GM18951 (cell line): ENCODE results near the gene TAF1.
"Not testable (repeated sequence)": the region's sequence is repeated elsewhere in the genome, so short reads cannot be mapped to it uniquely, and the experiment has no call there.

Experiments
- POLR2A ChIP-seq: IDR thresholded peaks from 4 replicates; pipeline ENCODE4 v1.6.1; 2011; ENCODE audit warnings: mild to moderate bottlenecking; ENCODE audit not compliant: insufficient read length, insufficient read depth; ENCODE audit errors: extremely low read depth
- in situ Hi-C: fragments of 300-500 bp; cut with MboI; formaldehyde crosslinking; loops from one replicate; pipeline ENCODE4 v1.12.0; 2022; ENCODE audit warnings: low sequenced_read_pairs, mixed read lengths, inconsistent platforms; ENCODE audit not compliant: unreplicated experiment

TAF1 gene

DNA sequence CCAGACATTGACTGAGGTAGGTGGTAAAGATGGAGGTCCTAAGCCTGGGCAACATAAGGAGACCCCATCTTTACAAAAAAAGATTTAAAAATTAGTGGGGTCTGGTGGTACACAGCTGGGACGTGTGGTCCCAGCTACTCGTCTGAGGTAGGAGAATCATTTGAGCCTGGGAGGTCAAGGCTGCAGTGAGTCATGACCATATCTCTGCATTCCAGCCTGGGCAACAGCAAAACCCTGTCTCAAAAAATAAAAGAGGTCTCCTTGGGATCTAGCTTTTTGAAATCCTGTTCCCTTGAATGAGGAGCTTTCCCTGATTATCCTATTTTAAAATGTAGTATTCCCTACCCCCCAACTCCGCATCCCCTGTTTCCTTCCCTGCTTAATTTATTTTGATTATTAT is 88.1 kb downstream of the TAF1 start:
- TF ChIP-seq POLR2A = no peak
- in situ Hi-C loops = no loop called here

DNA sequence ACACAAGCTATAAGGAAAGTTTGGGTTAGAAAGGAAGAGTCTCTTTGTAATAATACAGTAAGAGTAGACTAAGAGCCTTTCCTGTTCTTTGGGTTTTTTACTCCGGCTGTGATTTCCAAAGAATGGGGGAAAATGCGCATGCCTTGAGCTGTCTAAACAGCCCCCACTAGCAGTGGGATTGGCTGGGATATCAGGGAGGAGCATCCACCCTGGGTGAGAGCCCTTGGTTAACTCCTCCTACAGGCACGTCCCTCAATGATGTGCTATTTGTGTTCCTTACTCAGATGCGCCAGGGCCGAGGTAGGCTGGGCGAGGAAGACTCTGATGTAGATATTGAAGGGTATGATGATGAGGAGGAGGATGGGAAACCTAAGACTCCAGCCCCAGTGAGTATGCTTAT is 92.7 kb downstream of the TAF1 start:
- no peak for TF ChIP-seq POLR2A
- in situ Hi-C loops = no loop called here

GRCh38 chrX:71464968-71465367 is 98.8 kb downstream of the TAF1 start:
- in situ Hi-C loops = no loop called here
- TF ChIP-seq POLR2A = no peak

DNA sequence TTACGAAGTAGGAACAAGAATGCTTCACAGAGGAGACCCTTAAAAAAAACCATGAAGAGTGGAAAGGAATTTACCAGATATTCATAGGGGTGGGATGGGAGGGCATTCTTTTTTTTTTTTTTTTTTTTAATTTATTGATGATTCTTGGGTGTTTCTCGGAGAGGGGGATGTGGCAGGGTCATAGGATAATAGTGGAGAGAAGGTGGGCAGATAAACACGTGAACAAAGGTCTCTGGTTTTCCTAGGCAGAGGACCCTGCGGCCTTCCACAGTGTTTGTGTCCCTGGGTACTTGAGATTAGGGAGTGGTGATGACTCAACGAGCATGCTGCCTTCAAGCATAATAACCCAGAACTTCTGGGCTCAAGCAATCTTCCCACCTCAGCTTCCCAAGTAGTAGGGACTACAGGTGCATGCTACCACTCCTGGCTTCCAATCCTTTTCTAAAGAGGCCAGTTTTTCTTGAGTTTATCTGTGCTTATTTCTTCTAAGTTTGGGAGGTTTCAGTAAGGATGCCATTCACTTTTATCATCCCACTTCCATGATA is 100.9 kb downstream of the TAF1 start:
- no peak for TF ChIP-seq POLR2A
- in situ Hi-C loops = no loop called here

DNA sequence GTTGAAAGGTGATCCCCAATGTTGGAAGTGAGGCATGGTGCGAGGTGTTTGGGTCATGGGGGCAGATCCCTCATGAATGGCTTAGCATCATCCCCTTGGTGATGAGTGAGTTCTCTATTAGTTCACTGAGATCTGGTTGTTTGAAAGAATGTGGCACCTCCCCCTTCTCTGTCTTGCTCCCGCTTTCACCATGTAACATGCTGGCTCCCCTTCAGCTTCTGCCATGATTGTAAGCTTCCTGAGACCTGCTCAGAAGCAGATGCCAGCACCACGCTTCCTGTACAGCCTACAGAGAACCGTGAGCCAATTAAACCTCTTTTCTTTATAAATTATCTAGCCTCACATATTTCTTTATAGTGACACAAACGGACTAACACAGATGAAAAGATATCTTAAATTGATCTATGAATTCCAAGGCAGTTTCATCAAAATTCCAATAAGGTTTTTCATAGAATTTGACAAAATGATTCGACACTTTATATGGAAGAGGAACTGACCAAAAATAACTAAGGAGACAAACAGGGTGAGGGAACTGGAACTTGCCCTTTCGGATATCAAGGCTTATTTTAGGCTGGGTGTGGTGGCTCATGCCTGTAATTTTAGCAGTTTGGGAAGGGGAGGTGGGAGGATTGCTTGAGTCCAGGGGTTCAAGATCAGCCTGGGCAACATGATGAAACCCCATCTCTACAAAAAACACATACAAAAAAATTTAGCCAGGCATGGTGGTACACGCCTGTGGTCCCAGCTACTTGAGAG is 109.8 kb downstream of the TAF1 start:
- in situ Hi-C loops = no loop called here
- TF ChIP-seq POLR2A = no peak

DNA sequence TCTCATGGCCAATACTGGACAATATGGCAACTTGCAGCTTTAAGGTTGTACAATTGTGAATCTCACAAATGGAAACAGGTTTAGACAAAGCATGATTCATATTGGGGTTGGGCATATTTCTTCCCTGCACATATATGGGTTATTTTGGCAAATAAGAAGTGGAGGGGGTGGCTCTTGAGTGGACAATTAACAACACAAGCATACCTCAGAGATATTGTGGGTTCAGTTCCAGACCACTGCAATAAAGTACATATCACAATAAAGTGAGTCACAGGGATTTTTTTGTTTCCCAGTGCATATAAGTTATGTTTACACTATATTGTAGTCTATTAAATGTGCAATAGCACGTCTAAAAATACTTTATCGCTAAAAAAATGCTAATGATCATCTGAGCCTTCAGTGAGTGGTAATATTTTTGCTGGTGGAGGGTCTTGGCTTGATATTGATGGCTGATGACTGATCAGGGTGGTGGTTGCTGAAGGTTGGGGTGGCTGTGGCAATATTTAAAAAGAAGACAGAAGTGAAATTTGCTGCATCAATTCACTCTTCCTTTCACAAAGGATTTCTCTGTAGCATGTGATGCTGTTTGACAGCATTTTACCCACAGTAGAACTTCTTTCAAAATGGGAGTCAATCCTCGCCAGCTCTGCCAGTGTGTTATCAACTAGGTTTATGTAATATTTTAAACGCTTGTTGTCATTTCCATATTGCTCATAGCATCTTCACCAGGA is 116.2 kb downstream of the TAF1 start:
- in situ Hi-C loops = no loop called here
- TF ChIP-seq POLR2A = no peak

DNA sequence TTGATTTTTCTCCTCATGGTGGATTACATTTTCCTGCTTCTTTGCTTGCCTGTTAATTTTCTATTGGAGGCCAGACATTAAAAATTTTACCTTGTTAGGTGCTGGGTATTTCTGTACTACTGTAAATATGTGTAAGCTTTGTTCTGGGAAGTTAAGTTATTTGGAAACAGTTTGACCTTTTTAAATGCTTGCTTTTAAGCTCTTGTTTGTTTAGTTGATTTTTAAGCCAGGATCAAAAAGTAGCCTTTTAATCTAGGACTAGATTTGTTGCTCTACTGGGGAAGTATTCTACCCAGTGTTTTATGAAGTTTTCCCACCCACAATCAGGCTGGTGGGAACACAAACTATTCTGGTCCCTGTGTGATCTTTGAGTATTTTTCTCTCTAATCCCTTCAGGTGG is 121.7 kb downstream of the TAF1 start:
- in situ Hi-C loops = no loop called here

GRCh38 chrX:71489540-71489939 is 123.4 kb downstream of the TAF1 start:
- no peak for TF ChIP-seq POLR2A
- in situ Hi-C loops = no loop called here

More for the DNA sequence above, 121.7 kb downstream of the TAF1 start:
- TF ChIP-seq POLR2A = no peak

DNA sequence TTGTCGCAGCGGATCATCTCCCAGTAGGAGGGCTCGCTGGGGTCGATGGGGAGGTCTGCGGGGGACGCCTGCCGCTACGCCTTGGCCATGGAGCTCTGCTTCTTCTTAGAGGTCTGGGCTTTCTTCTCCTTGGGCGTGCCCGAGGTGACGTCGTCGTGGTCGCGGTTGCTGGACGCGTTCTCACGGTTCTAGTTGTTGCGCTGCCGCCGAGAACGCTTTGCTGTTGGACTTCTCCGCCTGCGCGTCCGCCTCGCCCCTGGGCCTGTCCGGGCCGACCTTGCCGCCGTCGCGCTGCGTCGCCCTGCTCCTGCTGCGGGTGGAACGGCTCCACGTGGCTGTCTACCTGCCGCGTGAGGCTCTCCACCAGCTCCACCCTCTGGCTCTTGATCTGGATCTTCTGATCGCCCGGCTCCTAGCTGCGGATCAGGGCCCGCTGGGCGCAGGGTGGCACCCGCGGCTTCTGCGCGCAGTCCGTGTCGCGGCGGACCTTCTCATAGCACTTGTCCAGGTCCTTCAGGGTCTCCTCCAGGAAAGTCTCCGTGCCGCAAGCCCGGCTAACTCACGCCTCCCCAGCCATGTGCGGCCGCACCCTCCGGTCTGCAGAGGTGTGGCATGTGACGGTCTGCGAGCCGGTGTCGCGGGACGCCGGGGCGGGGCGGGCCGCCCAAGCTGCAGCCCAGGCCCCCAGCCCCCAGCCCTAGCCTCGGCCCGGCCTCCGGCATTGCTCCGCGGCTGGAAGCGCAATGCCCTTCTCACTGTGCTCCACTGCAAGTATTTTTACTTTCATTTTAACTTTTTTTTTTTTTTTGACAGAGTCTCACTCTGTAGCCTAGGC is 126.3 kb downstream of the TAF1 start:
- TF ChIP-seq POLR2A = peak; percentile 20

GRCh38 chrX:71493111-71493613 is 127.0 kb downstream of the TAF1 start:
- in situ Hi-C loops = no loop called here
- no peak for TF ChIP-seq POLR2A

More for the DNA sequence above, 126.3 kb downstream of the TAF1 start:
- in situ Hi-C loops = no loop called here

DNA sequence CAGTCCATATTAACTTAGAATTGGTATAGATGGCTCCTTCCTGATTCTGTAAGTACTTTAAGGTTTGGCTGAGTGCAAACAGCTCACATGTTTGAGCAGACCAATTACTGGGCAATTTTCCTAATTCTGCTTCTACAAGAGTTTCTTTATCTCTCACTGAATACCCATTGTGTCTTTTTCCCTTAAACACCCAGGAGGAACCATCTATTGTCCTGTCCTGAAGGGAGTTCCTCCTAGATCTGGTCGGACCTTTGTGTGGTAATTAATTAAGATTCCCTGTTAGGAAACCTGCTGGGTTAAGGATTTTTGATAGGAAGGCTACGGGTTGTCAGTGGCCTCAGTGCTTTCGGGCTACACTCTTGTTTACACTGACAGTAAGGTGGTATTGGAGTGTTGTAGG is 129.8 kb downstream of the TAF1 start:
- in situ Hi-C loops = not testable (repeated sequence)

- in situ Hi-C loops = no loop called here
- no peak for TF ChIP-seq POLR2A
Observed at GRCh38 chrX:71496476-71496875, 130.3 kb downstream of the TAF1 start.

- in situ Hi-C loops = not testable (repeated sequence)
Observed at GRCh38 chrX:71502080-71502479, 135.9 kb downstream of the TAF1 start.

DNA sequence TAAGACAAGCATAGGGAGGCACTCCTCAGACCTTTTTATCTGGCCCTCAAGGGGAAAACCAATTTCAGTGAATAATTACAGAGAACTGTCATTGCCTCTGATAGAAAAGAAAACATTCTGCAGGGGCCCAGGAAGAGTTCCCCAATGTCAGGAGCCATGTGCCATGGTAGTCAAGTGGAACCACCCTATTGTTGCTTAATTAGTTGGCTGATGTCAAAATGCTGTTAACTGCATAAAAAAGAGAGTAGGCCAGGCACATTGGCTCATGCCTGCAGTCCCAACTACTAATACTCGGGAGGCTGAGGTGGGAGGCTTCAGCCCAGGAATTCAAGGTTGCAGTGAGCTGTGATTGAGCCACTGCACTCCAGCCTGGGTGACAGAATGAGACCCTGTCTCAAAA is 138.2 kb downstream of the TAF1 start:
- in situ Hi-C loops = no loop called here
- no peak for TF ChIP-seq POLR2A
